ENCODE measurements around the gene EBP.
"Not testable (repeated sequence)": the region's sequence is repeated elsewhere in the genome, so short reads cannot be mapped to it uniquely, and the experiment has no call there.

The EBP gene

GRCh38 chrX:48496660-48497059 is 24.9 kb upstream of the EBP start:
- DNase-seq, result no peak

GRCh38 chrX:48497871-48498270 is 23.7 kb upstream of the EBP start:
- no peak for DNase-seq

- DNase-seq, result no peak
Measured at GRCh38 chrX:48498374-48498809, 23.2 kb upstream of the EBP start.

GRCh38 chrX:48504261-48504660 is 17.3 kb upstream of the EBP start:
- DNase-seq, result no peak

- no peak for DNase-seq
Measured at GRCh38 chrX:48505481-48505880, 16.1 kb upstream of the EBP start.

- no peak for DNase-seq
Measured at GRCh38 chrX:48507246-48507645, 14.4 kb upstream of the EBP start.

GRCh38 chrX:48508400-48509244 is 13.0 kb upstream of the EBP start, which contains the start of gene PORCN:
Gene PORCN, plus strand, starts transcription at chrX:48508992. Its CDS starts 829 bp downstream, at chrX:48509821.
- DNase-seq, result peak; percentile 82

GRCh38 chrX:48509245-48509590 is 12.4 kb upstream of the EBP start:
- peak; percentile 16 for DNase-seq

- DNase-seq, result no peak
Measured at GRCh38 chrX:48509619-48510018, 12.0 kb upstream of the EBP start.

GRCh38 chrX:48511560-48511959 is 10.0 kb upstream of the EBP start:
- DNase-seq, result no peak

GRCh38 chrX:48512371-48512935 is 9.2 kb upstream of the EBP start:
- DNase-seq, result no peak

GRCh38 chrX:48513670-48514069 is 7.9 kb upstream of the EBP start:
- no peak for DNase-seq

GRCh38 chrX:48514126-48514806 is 7.3 kb upstream of the EBP start:
- DNase-seq, result no peak

- DNase-seq, result no peak
Measured at GRCh38 chrX:48514868-48515460, 6.6 kb upstream of the EBP start.

- no peak for DNase-seq
Measured at GRCh38 chrX:48515842-48516241, 5.8 kb upstream of the EBP start.

GRCh38 chrX:48516285-48516684 is 5.3 kb upstream of the EBP start:
- no peak for DNase-seq

GRCh38 chrX:48516987-48517386 is 4.6 kb upstream of the EBP start:
- no peak for DNase-seq

- DNase-seq, result not testable (repeated sequence)
Measured at GRCh38 chrX:48519481-48519880, 2.1 kb upstream of the EBP start.

GRCh38 chrX:48520455-48520854 is 1.2 kb upstream of the EBP start:
- peak; percentile 33 for DNase-seq

- no peak for DNase-seq
Measured at GRCh38 chrX:48520976-48521352, 644 bp upstream of the EBP start.

- DNase-seq, result no peak
Measured at GRCh38 chrX:48522291-48522690, 683 bp downstream of the EBP start.

- DNase-seq, result no peak
Measured at GRCh38 chrX:48523682-48524081, 2.1 kb downstream of the EBP start.

GRCh38 chrX:48525853-48526252 is 4.2 kb downstream of the EBP start:
- DNase-seq, result not testable (repeated sequence)

GRCh38 chrX:48530736-48531135 is 9.1 kb downstream of the EBP start:
- no peak for DNase-seq
